Ureter (tissue), 1 donor: Measurements from ENCODE around the gene CDC42EP3. TPM values are rescaled to one million over a fixed set of nuclear protein-coding genes. Genes with fewer than 3 reads are reported as not detected.

Source experiments
- DNase-seq: peaks from one replicate; pipeline ENCODE4 v3.0.0-alpha.2; 2020; ENCODE audit warnings: low spot score
- total RNA-seq: library from RNA; stranded (reverse); gene quantifications from one replicate; pipeline ENCODE4 v1.2.4, GENCODE V29; 2023
- donor health status: DM: yes; HTN: yes; CAD: no.

The CDC42EP3 gene
- total RNA-seq, 1 donor from 2014 or later, result 95.3 TPM

GRCh38 chr2:37618326-37618725, 53.1 kb downstream of the CDC42EP3 start:
- no peak for DNase-seq

GRCh38 chr2:37617119-37617892, 54.1 kb downstream of the CDC42EP3 start:
- no peak for DNase-seq

GRCh38 chr2:37616677-37617005, 54.8 kb downstream of the CDC42EP3 start:
- DNase-seq, result no peak

GRCh38 chr2:37615804-37616676, 55.4 kb downstream of the CDC42EP3 start:
- DNase-seq, result no peak

- no peak for DNase-seq
These were observed 57.2 kb downstream of the CDC42EP3 start for GRCh38 chr2:37614061-37614738.

- DNase-seq, result no peak
These were observed 59.1 kb downstream of the CDC42EP3 start for GRCh38 chr2:37612382-37612781.

- DNase-seq, result no peak
These were observed 60.7 kb downstream of the CDC42EP3 start for GRCh38 chr2:37610638-37611289.

- DNase-seq, result no peak
These were observed 61.7 kb downstream of the CDC42EP3 start for GRCh38 chr2:37609782-37610181.

GRCh38 chr2:37604716-37605115, 66.7 kb downstream of the CDC42EP3 start:
- no peak for DNase-seq

- no peak for DNase-seq
These were observed 68.7 kb downstream of the CDC42EP3 start for GRCh38 chr2:37602702-37603101.

GRCh38 chr2:37602040-37602439, 69.4 kb downstream of the CDC42EP3 start:
- no peak for DNase-seq

GRCh38 chr2:37601569-37601968, 69.9 kb downstream of the CDC42EP3 start:
- DNase-seq, result no peak

- no peak for DNase-seq
These were observed 70.7 kb downstream of the CDC42EP3 start for GRCh38 chr2:37600735-37601134.

- no peak for DNase-seq
These were observed 71.5 kb downstream of the CDC42EP3 start for GRCh38 chr2:37599688-37600525.

- no peak for DNase-seq
These were observed 77.7 kb downstream of the CDC42EP3 start for GRCh38 chr2:37593694-37594093.

- no peak for DNase-seq
These were observed 78.4 kb downstream of the CDC42EP3 start for GRCh38 chr2:37593024-37593423.
